ENCODE measurements around the gene PIAS2.

The PIAS2 gene

GRCh38 chr18:46831434-46831833 is 85.9 kb downstream of the PIAS2 start:
- Histone ChIP-seq H3K9ac (ENCODE audit: low read length) (no peak overlapping the region), H3K9me3 (ENCODE audit: insufficient read depth, low read length) (no peaks in the 10 kb centered on the region), H3K36me3 (replicated peaks; ENCODE audit: low read depth, low read length) (peaks cover 52% of the 10 kb centered on the region), H3K4me1 (ENCODE audit: low read length) (no peaks in the 10 kb centered on the region), H3K4me2 (ENCODE audit: low read length) (no peak overlapping the region), H4K20me1 (ENCODE audit: insufficient read depth, low read length) (no peaks in the 10 kb centered on the region), H2AFZ (ENCODE audit: low read depth, low read length) (no peak overlapping the region), H3K4me3 (ENCODE audit: low read length) (no peak overlapping the region), H3K27ac (ENCODE audit: low read length) (no peak overlapping the region), H3K27me3 (ENCODE audit: low read depth, low read length) (no peaks in the 10 kb centered on the region), H3K79me2 (ENCODE audit: low read length) (no peaks in the 10 kb centered on the region)
- TF ChIP-seq CTCF (IDR thresholded peaks at IDR 0.05; ENCODE audit: low read depth, low read length), result no peak
- no peak for TF ChIP-seq EZH2phosphoT487 (IDR thresholded peaks at IDR 0.05; ENCODE audit: low read depth)

DNA sequence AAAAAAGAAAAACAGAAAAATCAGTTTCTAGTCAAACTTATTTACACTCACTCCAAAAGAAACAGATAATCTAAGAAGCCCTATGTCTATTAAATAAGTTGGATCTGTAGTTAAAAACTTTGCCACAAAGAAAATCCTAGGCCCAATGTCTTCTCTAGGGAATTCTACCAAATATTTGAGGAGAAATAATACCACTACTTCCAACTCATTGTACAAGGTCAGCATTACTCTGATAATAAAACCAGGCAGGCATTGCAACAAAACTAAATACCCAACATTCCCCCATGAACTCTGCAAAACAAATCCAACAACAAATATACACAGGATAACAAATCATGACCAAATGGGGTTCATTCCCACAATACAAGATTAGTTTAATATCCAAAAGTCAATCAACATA is 86.7 kb downstream of the PIAS2 start:
- no peak overlapping the region for H3K9ac ChIP-seq (ENCODE audit: low read length)
- H3K27me3 ChIP-seq (ENCODE audit: low read depth, low read length), result no peaks in the 10 kb centered on the region
- TF ChIP-seq EZH2phosphoT487 (IDR thresholded peaks at IDR 0.05; ENCODE audit: low read depth), result no peak
- H4K20me1 ChIP-seq (ENCODE audit: insufficient read depth, low read length), result no peaks in the 10 kb centered on the region
- no peaks in the 10 kb centered on the region for H3K4me1 ChIP-seq (ENCODE audit: low read length)
- H2AFZ ChIP-seq (ENCODE audit: low read depth, low read length), result no peak overlapping the region
- no peak overlapping the region for H3K4me3 ChIP-seq (ENCODE audit: low read length)
- no peak overlapping the region for H3K27ac ChIP-seq (ENCODE audit: low read length)
- H3K79me2 ChIP-seq (ENCODE audit: low read length), result no peaks in the 10 kb centered on the region
- no peak overlapping the region for H3K4me2 ChIP-seq (ENCODE audit: low read length)
- peaks cover 56% of the 10 kb centered on the region for H3K36me3 ChIP-seq (replicated peaks; ENCODE audit: low read depth, low read length)
- no peaks in the 10 kb centered on the region for H3K9me3 ChIP-seq (ENCODE audit: insufficient read depth, low read length)

DNA sequence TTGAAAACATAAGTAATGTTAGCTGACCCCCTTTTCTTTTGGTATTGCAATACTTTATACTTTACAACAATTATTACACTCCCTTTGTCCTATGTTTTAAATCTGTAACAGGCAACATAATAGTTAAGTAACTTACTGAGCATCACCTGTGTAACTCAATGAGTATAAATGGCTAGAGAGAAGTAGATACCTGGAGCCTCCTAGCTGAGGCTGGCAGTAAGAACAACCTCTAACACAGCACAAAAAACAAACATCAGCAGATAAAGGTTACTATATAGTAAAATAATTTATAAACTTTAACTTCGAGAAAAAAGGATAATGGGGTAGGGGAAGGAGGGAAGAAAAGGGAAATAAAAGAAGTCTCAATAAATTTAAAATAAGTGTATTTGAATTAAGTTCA is 87.4 kb downstream of the PIAS2 start:
- TF ChIP-seq EZH2phosphoT487 (IDR thresholded peaks at IDR 0.05; ENCODE audit: low read depth) (no peak), CTCF (IDR thresholded peaks at IDR 0.05; ENCODE audit: low read depth, low read length) (no peak)
- H3K4me3 ChIP-seq (ENCODE audit: low read length), result no peak overlapping the region
- no peak overlapping the region for H3K4me2 ChIP-seq (ENCODE audit: low read length)
- H4K20me1 ChIP-seq (ENCODE audit: insufficient read depth, low read length), result 0 out of 2 replicates have a peak, but pooled peaks cover 2% of the 10 kb centered on the region
- H3K27ac ChIP-seq (ENCODE audit: low read length), result no peak overlapping the region
- H3K9me3 ChIP-seq (ENCODE audit: insufficient read depth, low read length), result no peaks in the 10 kb centered on the region
- H3K4me1 ChIP-seq (ENCODE audit: low read length), result no peaks in the 10 kb centered on the region
- peaks cover 59% of the 10 kb centered on the region for H3K36me3 ChIP-seq (replicated peaks; ENCODE audit: low read depth, low read length)
- H2AFZ ChIP-seq (ENCODE audit: low read depth, low read length), result no peak overlapping the region
- no peak overlapping the region for H3K9ac ChIP-seq (ENCODE audit: low read length)
- no peaks in the 10 kb centered on the region for H3K79me2 ChIP-seq (ENCODE audit: low read length)
- no peaks in the 10 kb centered on the region for H3K27me3 ChIP-seq (ENCODE audit: low read depth, low read length)

GRCh38 chr18:46829531-46829930 is 87.8 kb downstream of the PIAS2 start:
- H3K4me2 ChIP-seq (ENCODE audit: low read length), result no peak overlapping the region

More at GRCh38 chr18:46829531-46829930, 87.8 kb downstream of the PIAS2 start:
- Histone ChIP-seq H3K27me3 (ENCODE audit: low read depth, low read length) (no peaks in the 10 kb centered on the region), H3K27ac (ENCODE audit: low read length) (no peak overlapping the region), H2AFZ (ENCODE audit: low read depth, low read length) (no peak overlapping the region), H3K4me3 (ENCODE audit: low read length) (no peak overlapping the region), H3K36me3 (replicated peaks; ENCODE audit: low read depth, low read length) (peaks cover 55% of the 10 kb centered on the region), H3K9ac (ENCODE audit: low read length) (no peak overlapping the region), H3K79me2 (ENCODE audit: low read length) (no peaks in the 10 kb centered on the region), H3K4me1 (ENCODE audit: low read length) (no peaks in the 10 kb centered on the region), H4K20me1 (ENCODE audit: insufficient read depth, low read length) (0 out of 2 replicates have a peak, but pooled peaks cover 3% of the 10 kb centered on the region), H3K9me3 (ENCODE audit: insufficient read depth, low read length) (no peaks in the 10 kb centered on the region)
- no peak for TF ChIP-seq EZH2phosphoT487 (IDR thresholded peaks at IDR 0.05; ENCODE audit: low read depth)
- no peak for TF ChIP-seq CTCF (IDR thresholded peaks at IDR 0.05; ENCODE audit: low read depth, low read length)
